ENCODE data around the gene STC2.

STC2 gene

GRCh38 chr5:173295796-173296195 is 32.4 kb downstream of the STC2 start:
- DNase-seq (ENCODE audit: low read depth in 1 of 2, low spot score in 1 of 2), result no peak
- TF ChIP-seq GABPA (IDR thresholded peaks at IDR 0.05; ENCODE audit: low read depth) (no peak), CTCF (IDR thresholded peaks at IDR 0.05; ENCODE audit: insufficient read depth, low read length) (no peak), SPI1 (IDR thresholded peaks at IDR 0.05; ENCODE audit: borderline replicate concordance, low read depth) (no peak), POLR2AphosphoS5 (IDR thresholded peaks at IDR 0.05; ENCODE audit: low read depth) (no peak), REST (IDR thresholded peaks at IDR 0.05; ENCODE audit: insufficient replicate concordance, low read depth) (no peak)
- Histone ChIP-seq H3K27ac (replicated peaks) (no peak overlapping the region), H3K4me3 (replicated peaks; ENCODE audit: insufficient read depth, low read length) (no peak overlapping the region), H3K27me3 (ENCODE audit: insufficient read depth, poor library complexity, severe bottlenecking) (peaks cover 15% of the 10 kb centered on the region)

GRCh38 chr5:173294673-173295320 is 33.4 kb downstream of the STC2 start:
- Histone ChIP-seq H3K27me3 (ENCODE audit: insufficient read depth, poor library complexity, severe bottlenecking) (peaks cover 19% of the 10 kb centered on the region), H3K4me3 (replicated peaks; ENCODE audit: insufficient read depth, low read length) (no peak overlapping the region), H3K27ac (replicated peaks) (no peak overlapping the region)
- TF ChIP-seq REST (IDR thresholded peaks at IDR 0.05; ENCODE audit: insufficient replicate concordance, low read depth) (no peak), GABPA (IDR thresholded peaks at IDR 0.05; ENCODE audit: low read depth) (no peak), CTCF (IDR thresholded peaks at IDR 0.05; ENCODE audit: insufficient read depth, low read length) (no peak), POLR2AphosphoS5 (IDR thresholded peaks at IDR 0.05; ENCODE audit: low read depth) (no peak), SPI1 (IDR thresholded peaks at IDR 0.05; ENCODE audit: borderline replicate concordance, low read depth) (no peak)
- no peak for DNase-seq (ENCODE audit: low read depth in 1 of 2, low spot score in 1 of 2)

- Histone ChIP-seq H3K27me3 (ENCODE audit: insufficient read depth, poor library complexity, severe bottlenecking) (peaks cover 20% of the 10 kb centered on the region), H3K4me3 (replicated peaks; ENCODE audit: insufficient read depth, low read length) (no peak overlapping the region), H3K27ac (replicated peaks) (no peak overlapping the region)
- peak; percentile 11 to 70 for DNase-seq (ENCODE audit: low read depth in 1 of 2, low spot score in 1 of 2)
- TF ChIP-seq CTCF (IDR thresholded peaks at IDR 0.05; ENCODE audit: insufficient read depth, low read length) (peak; percentile 75), REST (IDR thresholded peaks at IDR 0.05; ENCODE audit: insufficient replicate concordance, low read depth) (no peak)
Measured at GRCh38 chr5:173293817-173294672, 34.2 kb downstream of the STC2 start.

Data from HL-60 (cell line).